Stimulated activated CD4-positive, alpha-beta T cell treated with anti-CD3 and anti-CD28 coated beads, TNF-alpha, amount 100 ng/mL, for 1 hour (primary cell): ENCODE data around the gene SETBP1.

ENCODE experiments used
- DNase-seq, 3 donors: peaks; one replicate each; pipeline ENCODE4 v3.0.0-alpha.2; 2020; ENCODE audit warnings: low read depth in 3 of 3, low spot score in 1 of 3

Gene SETBP1

DNA sequence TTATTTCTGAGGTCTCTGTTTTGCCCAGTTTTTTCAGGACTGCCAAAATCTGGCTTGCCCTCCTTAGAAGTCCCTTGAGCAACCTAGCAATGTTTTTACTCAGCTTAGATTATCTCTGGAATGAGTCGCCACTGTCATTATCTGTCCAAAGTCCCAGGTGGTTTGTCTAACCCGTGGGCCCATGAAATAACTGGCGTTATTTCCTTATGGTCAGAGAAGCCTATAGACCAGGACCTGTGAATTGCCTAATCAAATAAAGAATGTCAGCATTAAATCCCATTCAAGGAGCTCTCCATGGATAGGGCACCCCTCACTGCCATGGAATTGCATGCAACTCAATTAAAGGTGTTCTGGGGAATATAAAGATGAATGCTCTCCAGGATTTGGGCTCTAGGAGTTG, 373.9 kb downstream of the SETBP1 start:
- no peak for DNase-seq

DNA sequence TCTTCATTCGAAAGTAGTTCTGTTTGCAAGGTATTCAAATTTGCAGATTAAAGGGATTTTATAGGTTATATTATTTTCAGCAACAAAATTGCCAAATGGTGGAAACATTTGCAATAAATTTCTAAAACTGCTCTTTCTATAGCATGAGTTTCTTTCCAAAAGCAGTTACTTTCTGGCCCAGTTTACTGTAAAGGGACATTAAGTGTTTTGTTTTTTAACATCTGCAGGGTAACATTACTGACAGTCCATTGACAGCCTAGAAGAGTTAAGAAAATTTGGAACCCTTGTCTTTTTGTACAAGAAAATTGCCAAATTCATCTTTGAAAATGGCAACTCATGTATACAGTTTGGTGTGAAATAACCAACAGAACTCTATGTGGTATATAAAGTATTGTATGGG, 375.1 kb downstream of the SETBP1 start:
- DNase-seq, result no peak

GRCh38 chr18:45056926-45057325, 376.2 kb downstream of the SETBP1 start:
- no peak for DNase-seq

DNA sequence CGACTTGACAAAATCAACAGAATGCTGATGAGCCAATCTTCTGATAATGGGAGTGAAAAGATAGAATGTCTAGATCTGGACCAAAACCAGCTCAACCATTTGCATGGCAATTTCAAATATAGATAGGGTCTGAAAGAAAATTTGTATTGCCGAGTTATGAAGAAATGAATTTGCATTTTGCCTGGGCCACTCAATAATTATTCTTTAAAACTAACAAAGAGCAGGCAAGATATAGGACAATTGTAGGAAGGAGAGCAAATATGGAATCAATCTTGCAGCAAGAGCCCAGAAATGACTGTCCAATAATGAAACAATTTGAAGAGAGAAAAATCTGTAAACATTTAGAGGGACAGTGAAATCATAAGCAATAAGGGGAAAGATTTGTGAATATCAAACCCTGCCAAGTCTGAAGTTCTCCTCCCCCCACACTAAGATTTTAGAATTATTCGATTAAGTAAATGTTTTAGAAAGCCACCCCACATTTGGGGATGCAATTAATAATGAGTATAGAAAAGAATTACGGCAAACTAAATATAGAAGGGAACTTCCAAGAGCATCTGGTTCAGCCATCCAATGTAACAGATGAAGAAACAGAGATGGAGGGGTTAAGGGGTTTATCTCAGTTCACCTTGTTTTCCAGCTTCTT, 377.4 kb downstream of the SETBP1 start:
- DNase-seq, result no peak

GRCh38 chr18:45059695-45060094, 379.0 kb downstream of the SETBP1 start:
- DNase-seq, result no peak

GRCh38 chr18:45060102-45060501, 379.4 kb downstream of the SETBP1 start:
- DNase-seq, result no peak

- DNase-seq, result no peak
These were observed 380.7 kb downstream of the SETBP1 start for GRCh38 chr18:45061359-45061758.

GRCh38 chr18:45063246-45064038, 382.8 kb downstream of the SETBP1 start:
- no peak for DNase-seq

DNA sequence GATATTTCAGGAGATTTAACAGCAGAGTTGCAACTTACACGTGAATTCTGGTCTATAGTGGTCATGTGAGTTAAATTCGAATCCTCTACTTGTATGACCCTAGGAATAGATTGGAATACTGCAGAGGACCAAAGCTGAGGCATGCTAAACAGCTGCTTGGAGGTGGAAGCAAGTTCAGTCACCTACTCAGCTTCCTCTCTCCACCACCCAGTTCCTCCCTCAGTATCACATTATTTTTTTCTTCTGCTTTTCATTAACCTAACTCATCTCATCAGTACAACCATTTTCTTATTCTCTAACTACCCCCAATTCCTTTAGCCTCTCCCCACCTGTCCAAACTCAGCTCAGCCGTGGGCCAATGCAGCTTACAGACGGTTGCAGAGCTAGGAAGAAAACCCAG, 385.5 kb downstream of the SETBP1 start:
- no peak for DNase-seq

GRCh38 chr18:45066886-45067285, 386.2 kb downstream of the SETBP1 start:
- DNase-seq, result no peak

DNA sequence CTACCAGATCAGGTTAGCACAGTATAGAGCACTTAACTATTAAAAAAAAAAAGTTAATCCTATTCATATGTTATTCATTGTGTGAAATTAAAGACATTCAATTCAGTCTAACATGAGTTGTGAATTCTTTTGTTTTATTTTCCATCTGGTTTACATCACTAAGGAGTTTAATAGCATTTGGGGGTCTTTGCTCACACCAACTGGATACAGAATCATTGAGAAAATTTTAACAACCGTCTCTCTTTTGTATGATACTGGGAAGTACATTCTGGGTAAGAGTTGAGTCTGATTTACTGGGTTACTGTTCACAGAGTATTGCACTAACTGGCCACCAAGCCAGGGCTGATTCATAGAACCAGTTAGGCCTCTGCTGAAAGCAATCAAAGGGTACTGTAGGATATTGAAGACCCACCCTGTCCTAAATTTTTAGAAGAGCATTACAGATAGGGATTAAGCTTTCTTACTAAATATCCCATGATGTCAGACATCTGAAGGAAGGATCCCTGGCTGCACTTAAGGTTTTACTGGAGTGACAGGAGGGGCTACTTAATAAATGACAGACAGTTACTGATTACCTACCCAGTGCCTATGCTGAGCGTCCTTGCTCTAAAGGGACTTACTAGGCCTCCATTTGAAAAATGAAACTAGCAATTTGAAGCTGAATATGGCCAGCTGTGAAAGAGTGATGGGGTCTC, 387.9 kb downstream of the SETBP1 start:
- no peak for DNase-seq

DNA sequence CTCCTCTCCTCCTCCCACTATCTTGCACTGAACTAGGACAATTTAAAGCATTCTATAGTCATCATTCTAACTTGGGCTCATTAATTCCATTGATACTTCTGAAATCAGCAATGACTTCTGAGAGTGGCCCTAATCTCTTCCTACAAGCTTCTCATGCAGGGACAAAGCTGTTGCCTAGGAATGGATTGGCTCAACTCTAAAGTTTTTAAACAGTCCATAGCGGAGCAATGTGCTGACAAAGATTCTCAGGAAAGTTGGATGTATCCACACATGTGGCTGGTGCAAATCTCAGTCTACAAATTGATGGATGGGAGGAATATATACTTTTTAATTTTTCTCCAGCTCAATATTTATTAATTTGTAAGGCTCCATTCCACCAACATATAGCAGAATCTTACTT, 388.9 kb downstream of the SETBP1 start:
- DNase-seq, result no peak

GRCh38 chr18:45071956-45072355, 391.3 kb downstream of the SETBP1 start:
- no peak for DNase-seq

DNA sequence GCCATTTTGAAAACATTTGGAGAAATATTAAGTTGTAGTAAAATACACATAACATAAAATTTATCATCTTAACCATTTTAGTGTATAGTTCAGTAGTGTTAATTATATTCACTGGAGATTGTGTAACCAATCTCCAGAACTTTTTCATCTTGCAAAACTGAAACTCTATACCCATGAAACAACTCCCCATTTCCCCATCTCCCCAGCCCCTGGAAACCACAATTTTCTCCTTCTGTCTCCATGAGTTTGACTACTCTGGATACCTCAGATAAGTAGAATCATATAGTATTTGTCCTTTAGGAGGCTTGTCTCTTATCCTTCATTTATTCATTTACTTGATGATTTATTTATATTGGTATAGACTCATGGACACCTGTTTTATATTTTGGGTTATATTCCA, 392.9 kb downstream of the SETBP1 start:
- no peak for DNase-seq

GRCh38 chr18:45081566-45082181, 401.0 kb downstream of the SETBP1 start:
- DNase-seq, result no peak

DNA sequence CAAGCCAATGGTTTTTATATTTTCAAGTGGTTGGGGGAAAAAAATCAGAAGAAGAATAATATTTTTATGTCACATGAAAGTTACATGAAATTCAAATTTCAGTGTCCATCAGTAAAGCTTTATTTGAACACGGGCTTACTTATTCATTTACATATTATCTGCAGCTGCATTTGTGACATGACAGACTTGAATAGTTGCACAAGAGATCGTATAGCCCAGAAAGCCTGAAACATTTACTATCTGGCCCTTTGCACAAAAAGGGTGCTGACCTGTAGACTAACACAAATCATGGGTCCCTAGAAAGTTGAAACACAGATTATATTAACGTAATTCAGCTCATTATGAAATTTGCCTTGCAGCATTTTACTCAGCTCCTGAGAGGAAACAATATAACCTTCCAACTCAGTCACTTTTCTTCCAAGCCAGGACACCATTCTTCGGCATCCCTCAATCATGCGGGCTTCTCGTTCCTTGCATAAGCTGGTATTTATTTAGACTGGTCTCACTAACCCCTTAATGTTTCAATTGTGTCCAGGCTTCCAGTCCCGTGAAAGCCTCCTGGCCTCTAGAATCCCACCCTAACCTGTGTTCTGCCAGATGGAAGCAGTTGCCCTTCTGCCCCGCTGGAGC, 402.7 kb downstream of the SETBP1 start:
- DNase-seq, result no peak

GRCh38 chr18:45084206-45084605, 403.5 kb downstream of the SETBP1 start:
- no peak for DNase-seq

- DNase-seq, result no peak
These were observed 405.4 kb downstream of the SETBP1 start for GRCh38 chr18:45085916-45086624.

DNA sequence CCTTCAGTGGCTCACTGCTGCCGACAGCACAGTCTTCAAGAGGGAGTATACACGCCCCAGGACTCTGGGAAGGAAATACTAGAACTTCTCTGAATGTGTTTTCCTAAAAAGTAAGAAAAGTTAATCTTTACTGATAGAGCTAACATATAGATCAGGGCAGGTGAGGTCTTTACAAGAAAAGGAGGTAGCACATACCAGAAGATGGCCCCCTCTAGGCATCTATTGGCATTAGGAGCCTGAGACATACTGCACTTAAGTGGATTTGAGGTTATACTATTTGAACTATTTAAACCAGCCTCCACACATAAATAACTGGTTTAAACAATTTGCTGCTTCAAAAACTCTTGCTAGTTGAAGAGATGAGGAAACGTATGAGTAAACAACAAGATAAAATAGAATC, 406.1 kb downstream of the SETBP1 start:
- no peak for DNase-seq

- no peak for DNase-seq
These were observed 409.9 kb downstream of the SETBP1 start for GRCh38 chr18:45090526-45091140.
